Keratinocyte (primary cell): ENCODE measurements around the gene OTUD5.

ENCODE experiments used
- CTCF ChIP-seq, 3 experiments: IDR thresholded peaks in 1 of 3; conservative IDR thresholded peaks in 1 of 3; optimal IDR thresholded peaks in 1 of 3; 2 replicates in 2 of 3; 3 replicates in 1 of 3; pipeline versions ENCODE3 to v1.5.1; 2011; ENCODE audit warnings: low read length in 3 of 3, mild to moderate bottlenecking in 3 of 3, moderate library complexity in 2 of 3, control low read depth in 1 of 3, inconsistent platforms in 1 of 3; ENCODE audit not compliant: insufficient read depth in 2 of 3; ENCODE audit errors: extremely low read depth in 1 of 3
- EZH2 ChIP-seq: IDR thresholded peaks from one replicate; pipeline ENCODE4 v1.6.1; 2012; ENCODE audit warnings: inconsistent platforms, mild to moderate bottlenecking, low read length, moderate library complexity

- TF ChIP-seq CTCF (optimal IDR thresholded peaks at IDR 0.05 in 1 of 3, IDR thresholded peaks at IDR 0.05 in 1 of 3, conservative IDR thresholded peaks at IDR 0.05 in 1 of 3; ENCODE audit: extremely low read depth in 1 of 3, insufficient read depth in 2 of 3, low read length in 3 of 3) (no peak), EZH2 (no peak)
These were observed 43.6 kb downstream of the OTUD5 start for GRCh38 chrX:48913605-48914366.
